Left lobe of liver (tissue), 2 donors: ENCODE results near the gene PYGL. TPM values are rescaled to one million over a fixed set of nuclear protein-coding genes. Genes with fewer than 3 reads are reported as not detected.

ENCODE experiments used
- ATAC-seq: fragments of 200-7000 bp; cut with Tn5 transposase; one replicate; pipeline ENCODE4 v1.9.1; 2020; ENCODE audit warnings: mild to moderate bottlenecking, moderate library complexity
- DNase-seq: peaks from one replicate; pipeline ENCODE4 v3.0.0-alpha.2; 2020; ENCODE audit warnings: low spot score
- total RNA-seq: library from RNA; stranded (reverse); gene quantifications from one replicate; pipeline ENCODE4 v1.2.1, GENCODE V29; 2021
- donor health status: DM: no; HTN: no; CAD: no; lungs with moderate emphysema.
- donor health status: DM: no; HTN: yes; CAD: no.

Gene PYGL
- total RNA-seq, 1 donor from 2014 or later: 99.1 TPM

DNA sequence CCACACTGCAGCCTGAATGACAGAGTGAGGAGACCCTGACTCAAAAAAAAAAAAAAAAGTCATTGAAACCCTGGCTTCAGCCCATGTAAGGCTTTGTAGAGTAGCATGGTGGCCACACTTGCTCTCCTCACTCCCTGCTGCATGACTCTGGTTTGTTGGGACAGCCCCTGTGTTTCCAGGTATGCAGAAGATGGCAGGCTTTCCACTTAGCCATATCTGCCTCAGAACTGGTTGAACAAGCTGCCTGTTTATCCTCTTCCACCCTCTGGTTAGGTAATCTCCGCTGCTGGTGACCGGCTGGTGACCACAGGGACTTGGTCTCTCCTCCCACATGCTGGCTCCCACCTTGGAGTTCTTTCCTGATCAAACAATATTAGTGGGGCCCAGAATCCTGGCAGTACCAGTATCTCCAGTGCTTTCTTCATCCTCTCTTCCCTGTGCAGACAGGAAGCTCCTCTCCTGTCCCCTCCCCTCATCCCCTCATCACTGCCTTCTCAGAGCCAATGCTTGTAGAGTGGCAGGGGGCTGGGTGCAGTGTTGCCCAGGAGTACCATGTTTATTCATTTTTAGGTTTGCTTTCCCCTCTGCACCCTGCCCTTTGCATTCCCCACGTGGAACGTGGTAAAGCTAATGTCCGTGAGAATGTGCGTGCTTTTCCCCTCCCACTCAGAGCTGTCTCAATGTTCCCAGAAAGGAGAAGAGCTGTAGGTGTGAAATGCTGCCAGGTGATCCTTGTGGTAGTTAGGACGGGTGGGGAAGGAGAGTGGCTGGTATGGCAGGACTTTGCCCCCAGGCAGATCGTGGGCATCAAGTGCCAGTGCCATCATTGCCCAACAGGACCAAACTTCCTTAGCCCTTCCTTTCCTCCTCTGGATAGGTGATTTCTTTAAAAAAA lies 61.1 kb downstream of the PYGL start:
- no peak for DNase-seq
- ATAC-seq: no peak

DNA sequence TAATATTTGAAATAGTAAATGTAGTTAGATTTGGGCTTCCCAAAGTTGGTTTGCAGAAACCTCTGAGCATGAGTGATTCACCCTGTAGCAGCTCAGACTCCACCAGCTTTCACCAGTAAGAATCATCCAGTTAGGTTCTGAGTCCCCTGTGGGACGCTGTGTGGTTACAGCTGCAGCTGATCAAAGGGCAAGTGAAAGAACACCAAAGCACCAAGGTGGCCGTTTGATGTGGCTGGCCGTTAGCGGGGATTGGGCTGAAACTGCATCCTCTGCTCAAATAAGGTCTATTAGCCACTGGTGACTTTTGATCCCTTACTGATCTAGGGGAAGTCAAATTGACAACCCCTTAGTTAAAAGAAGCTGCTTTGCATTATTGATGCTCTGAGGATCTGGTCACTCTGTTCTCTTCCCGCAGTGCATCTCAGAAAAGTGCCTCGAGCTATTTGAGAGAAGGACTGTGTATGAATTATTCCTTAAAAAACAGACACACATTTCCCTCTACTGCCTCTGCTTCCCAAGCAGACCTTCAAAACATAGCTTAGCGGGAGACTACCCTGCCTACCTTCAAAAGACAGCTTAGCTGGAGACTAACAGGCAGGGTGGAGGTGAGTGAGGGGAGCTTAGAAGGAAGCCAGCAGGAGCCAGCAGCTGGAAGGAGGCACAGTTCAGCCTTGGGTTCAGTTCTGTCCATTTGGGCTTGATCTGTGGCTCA lies 68.8 kb downstream of the PYGL start:
- ATAC-seq: no peak
- no peak for DNase-seq

DNA sequence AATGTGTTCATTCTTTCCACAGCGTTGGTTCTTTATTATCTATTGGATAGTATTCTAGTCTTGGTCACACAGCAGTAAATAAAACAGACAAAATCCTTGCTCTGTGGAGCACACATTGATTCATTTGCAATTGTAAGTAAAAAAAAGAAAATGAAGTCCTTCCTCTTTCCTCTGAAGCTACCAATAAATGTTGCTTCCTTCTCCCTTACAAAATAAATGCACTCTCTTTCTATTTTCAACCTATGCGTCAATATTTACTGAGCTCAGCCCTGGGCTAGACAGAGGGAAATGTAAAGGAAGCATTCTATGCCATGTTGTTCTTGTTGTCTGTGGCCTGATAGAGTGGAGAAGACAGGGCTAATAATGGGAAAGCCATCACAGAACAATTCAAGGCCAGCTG lies 69.5 kb downstream of the PYGL start:
- ATAC-seq (no peak), DNase-seq (no peak)

DNA sequence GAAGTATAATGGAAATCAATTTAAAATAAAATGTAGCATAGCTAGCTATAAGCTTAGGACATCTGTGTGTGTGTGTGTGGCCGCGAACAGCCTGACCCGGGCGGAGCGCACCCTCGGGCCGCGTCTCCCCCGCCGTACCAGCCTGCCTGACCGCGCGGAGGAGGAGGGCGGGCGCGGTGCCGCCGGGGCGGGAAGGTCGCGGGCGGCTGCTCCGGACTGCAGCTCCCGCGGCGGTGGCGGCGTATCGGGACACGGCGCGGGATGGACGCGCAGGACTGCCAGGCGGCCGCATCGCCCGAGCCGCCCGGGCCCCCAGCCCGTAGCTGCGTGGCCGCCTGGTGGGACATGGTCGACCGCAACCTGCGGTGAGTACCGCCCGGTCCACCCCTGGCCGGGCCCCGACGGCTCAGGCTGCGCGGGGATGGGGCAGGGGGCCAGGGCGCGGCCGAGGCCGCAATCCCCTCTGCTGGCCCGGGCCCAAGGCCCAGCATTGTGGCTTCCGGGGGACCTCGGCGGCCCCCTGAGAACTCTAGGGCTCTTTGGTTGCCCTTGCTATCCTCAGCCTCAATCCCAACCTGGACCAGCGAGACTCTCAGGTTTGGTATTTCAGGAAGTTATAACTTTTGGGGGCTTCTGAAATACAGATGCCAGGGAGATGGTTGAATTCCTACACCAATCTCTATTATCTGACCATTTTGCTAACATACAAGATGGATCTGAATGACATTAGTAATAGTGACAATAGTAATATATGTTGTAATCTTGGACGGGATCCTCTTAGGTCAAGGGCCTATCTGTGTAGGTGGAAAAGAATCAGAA lies 72.2 kb downstream of the PYGL start, which contains the start of gene ABHD12B:
Gene ABHD12B, plus strand, starts transcription at position 140 of the 819 bp plus-strand sequence. Its CDS starts 122 bp downstream, at position 262.
- ATAC-seq (peak; percentile 59), DNase-seq (no peak)

DNA sequence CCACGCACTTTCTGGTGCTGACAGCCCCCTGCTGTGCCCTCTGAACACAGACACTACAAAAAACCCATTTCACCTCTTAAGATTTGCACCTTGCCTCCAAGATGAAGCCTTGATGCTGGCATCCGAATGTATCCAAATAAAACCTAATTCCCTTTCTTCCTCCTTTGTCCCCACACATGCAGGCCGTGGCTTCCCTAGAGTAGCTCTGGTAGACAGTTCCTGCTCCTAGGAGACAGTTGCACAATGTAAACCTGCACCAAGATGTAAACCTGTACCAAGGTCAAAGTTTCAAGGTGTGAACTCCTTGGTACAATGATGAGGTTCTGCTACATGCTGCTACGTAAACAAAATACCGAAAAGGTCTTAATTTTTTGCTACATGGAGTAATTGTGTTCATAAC lies 73.1 kb downstream of the PYGL start:
- DNase-seq: no peak
- no peak for ATAC-seq

DNA sequence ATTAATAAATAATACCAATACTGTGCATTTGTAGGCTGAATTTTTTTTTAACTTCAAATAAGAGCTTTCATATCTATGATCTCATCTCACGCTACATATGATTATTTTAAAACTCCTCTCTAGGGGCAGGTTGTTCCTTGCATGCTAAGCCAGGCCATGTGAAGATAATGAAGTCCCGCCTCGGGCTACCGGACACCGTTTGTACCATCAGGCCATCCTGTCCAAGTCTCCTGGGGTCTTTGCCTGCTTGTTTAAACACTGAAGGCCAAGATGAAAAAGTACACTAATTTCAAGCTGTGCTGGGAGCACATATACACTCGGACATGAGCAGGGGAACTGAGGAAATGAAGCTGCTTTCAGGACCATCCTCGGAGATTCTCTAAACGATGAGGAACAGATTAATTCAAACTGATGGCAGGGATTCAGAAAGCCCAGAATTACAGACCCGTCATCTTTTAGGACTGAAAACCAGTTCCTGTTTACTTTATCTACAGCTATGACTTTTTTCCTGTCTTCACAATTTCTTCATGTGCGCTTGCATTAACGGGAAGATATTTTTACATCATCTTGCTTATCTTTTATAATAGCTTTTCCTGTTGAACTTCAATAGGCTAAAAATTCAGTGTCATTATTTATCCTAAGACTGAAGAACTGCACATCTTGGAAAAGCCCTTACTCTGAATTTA lies 78.7 kb downstream of the PYGL start:
- ATAC-seq: no peak
- no peak for DNase-seq

DNA sequence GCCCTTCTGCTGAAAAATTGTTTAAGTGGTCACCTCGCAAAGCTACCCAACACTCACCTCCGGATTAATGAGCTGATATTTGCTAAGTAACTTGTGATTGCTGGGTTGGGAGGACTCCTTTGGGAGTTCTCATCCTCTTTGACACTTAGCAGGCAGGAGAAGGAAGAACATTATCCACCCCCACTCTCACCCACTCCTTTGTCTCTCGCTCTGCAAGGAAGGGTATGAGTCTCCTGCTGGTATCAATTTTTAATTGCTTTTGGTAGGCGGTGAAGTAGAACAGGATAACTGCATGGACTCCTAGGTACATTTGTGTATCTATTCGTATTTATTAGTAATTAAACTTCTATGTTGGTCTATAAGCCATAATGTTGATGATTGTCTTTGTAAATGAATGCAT lies 79.3 kb downstream of the PYGL start:
- ATAC-seq: no peak
- DNase-seq: no peak

DNA sequence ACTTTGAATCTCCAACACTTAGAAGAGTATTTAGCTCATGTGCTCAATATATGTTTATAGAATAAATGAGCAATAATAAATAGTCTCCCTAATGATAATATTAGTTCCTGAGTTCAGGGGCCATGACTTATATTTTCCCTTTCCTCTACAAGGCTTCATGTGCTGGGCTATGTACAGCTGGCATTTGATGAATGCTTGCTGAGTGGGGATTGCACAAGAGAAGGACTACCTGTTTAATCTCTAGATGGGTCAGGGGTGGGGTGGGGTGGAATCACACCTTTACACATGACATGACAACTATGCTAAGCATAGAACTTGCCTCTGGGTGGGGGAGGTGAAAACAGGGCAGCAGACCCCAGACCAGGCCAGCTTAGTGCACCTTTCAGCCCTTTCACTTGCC lies 80.0 kb downstream of the PYGL start:
- no peak for DNase-seq
- no peak for ATAC-seq

DNA sequence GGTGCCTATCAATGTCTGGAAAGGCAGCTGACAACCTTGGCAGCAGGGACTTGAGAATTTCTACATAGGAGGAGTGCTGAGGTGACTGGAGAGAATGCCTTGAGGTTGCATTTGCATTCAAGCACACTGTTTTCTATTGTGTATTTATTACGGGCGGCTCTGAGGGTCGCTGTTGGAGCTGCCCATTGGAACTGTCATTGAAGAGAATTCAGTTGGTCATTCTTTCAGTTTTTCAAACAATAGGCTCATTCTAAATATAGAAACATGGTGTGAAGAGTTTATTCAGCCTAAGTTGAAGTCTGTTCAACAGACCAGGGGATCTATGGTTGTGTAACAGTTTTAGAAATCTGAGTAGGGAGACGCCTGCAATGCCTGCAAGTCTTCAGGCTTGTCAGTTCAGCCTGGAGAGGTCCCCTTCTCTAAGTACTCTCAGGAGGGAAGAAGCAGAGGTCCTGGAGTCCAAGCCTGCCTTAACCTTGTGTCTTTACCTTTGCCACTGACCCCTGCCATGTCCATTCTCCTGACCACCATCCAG lies 82.2 kb downstream of the PYGL start:
- no peak for ATAC-seq
- no peak for DNase-seq

DNA sequence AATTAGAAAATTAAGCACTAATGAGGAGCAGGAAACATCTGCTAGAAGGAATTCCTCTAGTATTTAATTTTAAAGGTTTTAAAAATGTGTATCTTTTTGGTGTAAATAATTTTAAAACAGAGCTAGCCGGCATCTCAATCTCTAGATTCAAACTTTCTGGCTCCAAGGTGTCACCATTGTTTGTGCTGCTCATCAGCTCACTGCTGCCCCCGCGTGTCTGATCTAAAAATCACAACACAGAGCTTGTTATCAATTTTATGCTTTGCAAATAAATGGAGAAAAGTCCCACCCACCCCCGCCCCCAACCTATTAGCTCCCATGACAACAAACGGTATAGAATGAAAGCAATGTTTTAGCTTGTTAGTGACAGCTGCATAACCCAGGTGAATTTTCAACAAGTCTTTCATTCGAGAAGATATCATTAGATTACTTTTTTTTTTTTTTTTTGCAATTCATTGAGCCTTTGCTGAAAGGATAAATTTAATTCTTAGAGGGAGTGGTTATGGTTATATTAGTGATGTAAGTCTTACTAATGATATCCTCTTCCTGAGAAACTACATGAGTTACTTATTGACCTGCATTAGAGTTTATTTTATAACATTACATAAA lies 83.7 kb downstream of the PYGL start:
- ATAC-seq: peak; percentile 93
- DNase-seq: peak; percentile 74

DNA sequence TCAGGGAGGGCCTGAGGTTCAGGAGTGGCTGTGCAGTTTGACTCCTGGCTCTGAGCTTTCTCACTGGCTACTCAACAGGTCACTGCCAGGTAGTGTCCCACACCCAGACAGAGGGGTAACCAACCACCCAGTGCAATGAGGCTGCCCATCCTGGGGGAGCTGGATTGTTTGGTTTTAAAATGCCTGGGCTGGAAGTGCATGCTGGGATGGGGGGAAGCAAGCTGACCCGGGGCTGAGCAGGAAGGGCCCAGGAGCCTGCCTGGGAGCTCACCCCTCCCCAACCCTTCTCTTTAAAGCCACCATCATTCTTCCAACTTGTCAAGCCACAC lies 85.0 kb downstream of the PYGL start:
- DNase-seq (no peak), ATAC-seq (no peak)

DNA sequence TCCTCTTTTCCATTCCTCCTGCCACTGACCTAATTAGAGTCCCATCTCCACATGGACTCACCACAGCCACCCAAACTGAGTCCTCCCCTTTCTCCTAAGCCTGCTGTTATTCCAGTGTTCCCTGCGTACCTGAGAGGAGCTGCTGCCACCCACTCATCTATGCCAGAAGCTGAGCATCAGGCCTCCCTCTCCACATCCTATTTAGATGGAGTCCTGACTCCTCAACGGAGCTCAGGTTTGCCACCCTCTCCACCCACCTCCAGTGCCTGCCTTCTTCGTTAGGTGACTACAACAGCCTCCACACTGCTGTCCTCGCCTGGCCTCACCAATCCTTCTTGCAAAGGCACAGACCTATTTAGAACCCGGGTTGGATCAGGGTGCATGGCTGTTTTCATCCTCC lies 87.6 kb downstream of the PYGL start:
- no peak for ATAC-seq
- no peak for DNase-seq

DNA sequence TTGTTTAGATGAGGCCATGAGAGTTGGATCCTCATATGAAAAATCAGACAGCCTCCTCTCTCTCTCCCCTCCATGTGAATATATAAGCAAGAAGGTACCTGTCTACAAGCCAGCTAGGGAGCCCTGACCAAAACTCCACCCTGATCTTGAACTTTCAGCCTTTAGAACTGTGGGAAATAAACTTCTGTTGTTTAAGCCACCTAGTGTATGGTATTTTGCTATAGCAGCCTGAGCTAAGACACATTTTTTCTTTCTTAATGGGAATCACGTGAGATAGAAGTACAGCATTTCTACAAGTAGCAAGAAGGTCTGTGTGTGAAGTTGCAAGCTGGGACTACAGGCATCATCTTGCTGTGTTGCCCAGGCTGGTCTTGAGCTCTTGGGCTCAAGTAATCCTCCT lies 88.7 kb downstream of the PYGL start:
- no peak for ATAC-seq
- DNase-seq: no peak

Other genes starting within 250 kb of the PYGL start
- gene NIN, start 113.3 kb downstream of the PYGL start, total RNA-seq: 5.5 TPM
- not detected for gene ABHD12B, start 72.4 kb downstream of the PYGL start, total RNA-seq
- 0.20 TPM for gene TRIM9, start 150.6 kb upstream of the PYGL start, total RNA-seq